ENCODE results near the gene ABHD6. TPM values are rescaled to one million over a fixed set of nuclear protein-coding genes. Genes with fewer than 3 reads are reported as not detected.

Gene ABHD6
- total RNA-seq, 1 experiment from 2014 or later = 2.2 TPM

DNA sequence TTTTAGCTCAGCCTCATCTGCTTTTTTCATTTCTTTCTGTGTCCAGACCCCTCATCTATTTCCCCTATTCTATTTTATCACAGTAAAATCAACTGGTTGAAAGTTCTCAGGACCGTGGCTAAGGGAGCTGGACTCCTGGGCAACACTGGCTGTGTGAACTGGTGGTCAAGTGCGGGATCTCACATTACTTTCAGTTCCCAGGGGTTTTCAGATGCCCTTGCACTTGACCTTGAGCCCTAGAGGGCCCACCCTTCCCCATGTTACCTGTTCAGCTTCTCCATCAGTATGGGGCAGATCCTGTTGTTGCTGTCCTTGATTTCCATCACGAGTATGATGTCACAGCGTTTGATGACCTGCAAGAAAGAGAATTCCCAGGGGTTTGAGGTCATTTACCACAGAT lies 29.6 kb upstream of the ABHD6 start:
- H2AK5ac ChIP-seq (ENCODE audit: insufficient read length, low read length) = no peak overlapping the region
- Mint-ChIP-seq H3K36me3 (ENCODE audit: insufficient read depth in 1 of 3, low read depth in 3 of 3) (no peaks in the 10 kb centered on the region), H3K27me3 (ENCODE audit: low read depth) (peaks cover 14% of the 10 kb centered on the region), H3K4me3 (no peak overlapping the region), H3K27ac (no peak overlapping the region), H3K9me3 (no peaks in the 10 kb centered on the region; a peak in 2 of 5 replicates), H3K4me1 (no peaks in the 10 kb centered on the region; a peak in 1 of 4 replicates)
- no peak overlapping the region for H3K56ac ChIP-seq (ENCODE audit: insufficient read length, low read depth, low read length)
- no peaks in the 10 kb centered on the region for H3K4me1 ChIP-seq (ENCODE audit: insufficient read depth, low read length)
- H3K23ac ChIP-seq (ENCODE audit: insufficient read length, low read depth, low read length) = no peak overlapping the region
- H2BK20ac ChIP-seq (ENCODE audit: low read depth, low read length, poor library complexity, severe bottlenecking) = no peak overlapping the region
- no peak overlapping the region for H3K4ac ChIP-seq (ENCODE audit: low read depth, low read length)
- H3K18ac ChIP-seq (ENCODE audit: insufficient read length, low read depth, low read length) = no peak overlapping the region
- no peak overlapping the region for H2BK12ac ChIP-seq (ENCODE audit: insufficient read length, low read depth, low read length)
- H3K9ac ChIP-seq (ENCODE audit: extremely low read depth, insufficient read length, low read length) = no peak overlapping the region
- H2BK120ac ChIP-seq (ENCODE audit: low read depth, low read length, poor library complexity, severe bottlenecking) = no peak overlapping the region
- no peaks in the 10 kb centered on the region for H3K23me2 ChIP-seq (ENCODE audit: insufficient read length, low read depth, low read length, poor library complexity, severe bottlenecking)
- TF ChIP-seq, protein P1, sequence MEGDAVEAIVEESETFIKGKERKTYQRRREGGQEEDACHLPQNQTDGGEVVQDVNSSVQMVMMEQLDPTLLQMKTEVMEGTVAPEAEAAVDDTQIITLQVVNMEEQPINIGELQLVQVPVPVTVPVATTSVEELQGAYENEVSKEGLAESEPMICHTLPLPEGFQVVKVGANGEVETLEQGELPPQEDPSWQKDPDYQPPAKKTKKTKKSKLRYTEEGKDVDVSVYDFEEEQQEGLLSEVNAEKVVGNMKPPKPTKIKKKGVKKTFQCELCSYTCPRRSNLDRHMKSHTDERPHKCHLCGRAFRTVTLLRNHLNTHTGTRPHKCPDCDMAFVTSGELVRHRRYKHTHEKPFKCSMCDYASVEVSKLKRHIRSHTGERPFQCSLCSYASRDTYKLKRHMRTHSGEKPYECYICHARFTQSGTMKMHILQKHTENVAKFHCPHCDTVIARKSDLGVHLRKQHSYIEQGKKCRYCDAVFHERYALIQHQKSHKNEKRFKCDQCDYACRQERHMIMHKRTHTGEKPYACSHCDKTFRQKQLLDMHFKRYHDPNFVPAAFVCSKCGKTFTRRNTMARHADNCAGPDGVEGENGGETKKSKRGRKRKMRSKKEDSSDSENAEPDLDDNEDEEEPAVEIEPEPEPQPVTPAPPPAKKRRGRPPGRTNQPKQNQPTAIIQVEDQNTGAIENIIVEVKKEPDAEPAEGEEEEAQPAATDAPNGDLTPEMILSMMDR (conservative IDR thresholded peaks at IDR 0.05) = no peak
- H3K4me2 ChIP-seq (ENCODE audit: insufficient read depth, insufficient read length, low read length) = no peak overlapping the region
- H4K8ac ChIP-seq (replicated peaks; ENCODE audit: insufficient read length, low read depth, low read length) = no peak overlapping the region
- no peaks in the 10 kb centered on the region for H4K20me1 ChIP-seq (ENCODE audit: control insufficient read depth, insufficient read depth, insufficient read length)
- H3K79me1 ChIP-seq (ENCODE audit: insufficient read depth, low read depth, low read length, poor library complexity, severe bottlenecking) = no peaks in the 10 kb centered on the region
- no peak overlapping the region for H2AFZ ChIP-seq (ENCODE audit: low read length)
- DNase-seq = no peak
- no peak overlapping the region for H4K91ac ChIP-seq (ENCODE audit: insufficient read length, low read depth, low read length)
- no CpG with 5 or more reads among the region's 4 CpGs for WGBS (ENCODE audit: extremely low coverage, insufficient read length, low lambda C conversion rate)
- H3K27me3 ChIP-seq (ENCODE audit: insufficient read depth, low read length) = no peaks in the 10 kb centered on the region
- H3K27ac ChIP-seq (ENCODE audit: insufficient read length, low read depth, low read length) = no peak overlapping the region
- no peak overlapping the region for H3T11ph ChIP-seq (ENCODE audit: low read length)
- no peak overlapping the region for H2BK15ac ChIP-seq (ENCODE audit: low read depth, low read length)
- no peak overlapping the region for H3K14ac ChIP-seq (ENCODE audit: insufficient read depth, low read length)
- no peak overlapping the region for H4K5ac ChIP-seq (ENCODE audit: insufficient read length, low read depth, low read length)
- no peaks in the 10 kb centered on the region for H3K9me3 ChIP-seq (ENCODE audit: control insufficient read depth, low read depth, low read length)
- no peak overlapping the region for H2BK5ac ChIP-seq (ENCODE audit: insufficient read length, low read length)
- H3K79me2 ChIP-seq (ENCODE audit: insufficient read depth, low read length) = no peaks in the 10 kb centered on the region

Data from H9 (cell line).